Neural progenitor cell (in vitro differentiated cells): Measurements from ENCODE around the gene REG3G. TPM values are rescaled to one million over a fixed set of nuclear protein-coding genes. Genes with fewer than 3 reads are reported as not detected.

ENCODE experiments used
- DNase-seq: peaks from one replicate; pipeline ENCODE4 v3.0.0-alpha.2; 2016; ENCODE audit warnings: low spot score
- H2AFZ ChIP-seq: fragments of 200-600 bp; sonication (generic); replicated peaks from 2 replicates; pipeline ENCODE4 v1.6.1; 2016; ENCODE audit warnings: antibody characterized with exemption
- H3F3A ChIP-seq: fragments of 200-600 bp; sonication (generic); 2 replicates; pipeline ENCODE4 v1.6.1; 2016; ENCODE audit warnings: antibody characterized with exemption, low read depth
- H3K27ac ChIP-seq: fragments of 200-600 bp; sonication (generic); 2 replicates; pipeline ENCODE4 v1.5.1; 2016; ENCODE audit warnings: mild to moderate bottlenecking
- H3K27me3 ChIP-seq: fragments of 200-600 bp; sonication (generic); 2 replicates; pipeline ENCODE4 v1.6.1; 2016; ENCODE audit warnings: mild to moderate bottlenecking, moderate library complexity
- H3K36me3 ChIP-seq: fragments of 200-600 bp; sonication (generic); 2 replicates; pipeline ENCODE4 v1.5.1; 2016
- H3K4me1 ChIP-seq: fragments of 200-600 bp; sonication (generic); 2 replicates; pipeline ENCODE4 v1.6.1; 2016; ENCODE audit warnings: mixed run types
- H3K4me2 ChIP-seq: fragments of 200-600 bp; sonication (generic); 2 replicates; pipeline ENCODE4 v1.6.1; 2016
- H3K4me3 ChIP-seq: fragments of 200-600 bp; sonication (generic); 2 replicates; pipeline ENCODE4 v1.5.1; 2016
- H3K79me2 ChIP-seq: fragments of 200-600 bp; sonication (generic); 2 replicates; pipeline ENCODE4 v1.6.1; 2016; ENCODE audit warnings: low read depth
- H3K9ac ChIP-seq: fragments of 200-600 bp; sonication (generic); 2 replicates; pipeline ENCODE4 v1.6.1; 2016
- H3K9me3 ChIP-seq: fragments of 200-600 bp; sonication (generic); 2 replicates; pipeline ENCODE4 v1.5.1; 2016; ENCODE audit warnings: low read depth
- H4K20me1 ChIP-seq: fragments of 200-600 bp; sonication (generic); 2 replicates; pipeline ENCODE4 v1.6.1; 2016; ENCODE audit warnings: low read depth
- H3K27ac Mint-ChIP-seq: 3 replicates; pipeline ENCODE4 v1.8.0; 2021; ENCODE audit warnings: mixed read lengths
- H3K27me3 Mint-ChIP-seq: 2 replicates; pipeline ENCODE4 v1.8.0; 2022; ENCODE audit warnings: low read depth, mild to moderate bottlenecking, inconsistent platforms, moderate library complexity, mixed read lengths; ENCODE audit not compliant: insufficient read depth
- H3K36me3 Mint-ChIP-seq: 3 replicates; pipeline ENCODE4 v1.8.0; 2021; ENCODE audit warnings: mixed read lengths
- H3K4me1 Mint-ChIP-seq: 3 replicates; pipeline ENCODE4 v1.8.0; 2021; ENCODE audit warnings: mixed read lengths
- H3K4me3 Mint-ChIP-seq: 3 replicates; pipeline ENCODE4 v1.8.0; 2021; ENCODE audit warnings: mild to moderate bottlenecking, moderate library complexity, mixed read lengths
- H3K9me3 Mint-ChIP-seq: 3 replicates; pipeline ENCODE4 v1.8.0; 2020; ENCODE audit warnings: mixed read lengths
- CTCF ChIP-seq: fragments of 200-600 bp; sonication (generic); IDR thresholded peaks from 2 replicates; pipeline ENCODE4 v1.5.1; 2017; ENCODE audit warnings: antibody characterized with exemption, mild to moderate bottlenecking
- EZH2 ChIP-seq: fragments of 200-600 bp; sonication (generic); IDR thresholded peaks from 2 replicates; pipeline ENCODE4 v1.6.1; 2017; ENCODE audit warnings: antibody characterized with exemption, mild to moderate bottlenecking, moderate library complexity
- EZH2phosphoT487 ChIP-seq: fragments of 200-600 bp; sonication (generic); IDR thresholded peaks from 2 replicates; pipeline ENCODE4 v1.6.1; 2017; ENCODE audit warnings: antibody characterized with exemption
- total RNA-seq: library from RNA; depleted of rRNA; stranded (reverse); fragments of >200 nt; gene quantifications from 2 replicates; pipeline ENCODE4 v1.2.3, GENCODE V29; 2015; ENCODE audit warnings: low replicate concordance

The REG3G gene
- total RNA-seq, 1 donor from 2014 or later: not detected

GRCh38 chr2:79000008-79000576 is 25.4 kb upstream of the REG3G start:
- TF ChIP-seq CTCF (no peak), EZH2 (no peak), EZH2phosphoT487 (no peak)
- H3K27ac ChIP-seq: no peak overlapping the region
- H2AFZ ChIP-seq: no peak overlapping the region
- no peak overlapping the region for H3K27ac Mint-ChIP-seq
- no peaks in the 10 kb centered on the region for H4K20me1 ChIP-seq
- DNase-seq: no peak
- H3K9me3 Mint-ChIP-seq: no peaks in the 10 kb centered on the region
- no peak overlapping the region for H3K9ac ChIP-seq
- no peaks in the 10 kb centered on the region for H3K36me3 Mint-ChIP-seq
- peaks cover 4% of the 10 kb centered on the region for H3K27me3 Mint-ChIP-seq
- no peaks in the 10 kb centered on the region for H3K9me3 ChIP-seq
- H3K27me3 ChIP-seq: peaks cover 19% of the 10 kb centered on the region
- H3K36me3 ChIP-seq: no peaks in the 10 kb centered on the region
- H3K4me3 ChIP-seq: no peak overlapping the region
- H3K4me1 ChIP-seq: no peaks in the 10 kb centered on the region
- H3K4me2 ChIP-seq: no peak overlapping the region
- no peaks in the 10 kb centered on the region for H3K79me2 ChIP-seq
- H3K4me1 Mint-ChIP-seq: no peaks in the 10 kb centered on the region
- no peak overlapping the region for H3K4me3 Mint-ChIP-seq
- H3F3A ChIP-seq: no peaks in the 10 kb centered on the region

GRCh38 chr2:79001285-79001684 is 24.2 kb upstream of the REG3G start:
- DNase-seq: no peak
- Mint-ChIP-seq H3K4me3 (no peak overlapping the region), H3K36me3 (no peaks in the 10 kb centered on the region), H3K27ac (no peak overlapping the region), H3K27me3 (peaks cover 3% of the 10 kb centered on the region), H3K4me1 (no peaks in the 10 kb centered on the region), H3K9me3 (no peaks in the 10 kb centered on the region)
- TF ChIP-seq EZH2 (no peak), CTCF (no peak), EZH2phosphoT487 (no peak)
- no peaks in the 10 kb centered on the region for H3K79me2 ChIP-seq
- H3K4me3 ChIP-seq: no peak overlapping the region
- H3K36me3 ChIP-seq: no peaks in the 10 kb centered on the region
- H3K9me3 ChIP-seq: no peaks in the 10 kb centered on the region
- H3K4me1 ChIP-seq: no peaks in the 10 kb centered on the region
- no peak overlapping the region for H3K4me2 ChIP-seq
- no peak overlapping the region for H3K9ac ChIP-seq
- H4K20me1 ChIP-seq: no peaks in the 10 kb centered on the region
- no peak overlapping the region for H3K27ac ChIP-seq
- no peaks in the 10 kb centered on the region for H3F3A ChIP-seq
- H3K27me3 ChIP-seq: peaks cover 7% of the 10 kb centered on the region
- H2AFZ ChIP-seq: no peak overlapping the region

GRCh38 chr2:79004680-79005079 is 20.8 kb upstream of the REG3G start:
- Mint-ChIP-seq H3K27ac (no peak overlapping the region), H3K36me3 (no peaks in the 10 kb centered on the region), H3K4me3 (no peak overlapping the region), H3K4me1 (no peaks in the 10 kb centered on the region), H3K27me3 (no peaks in the 10 kb centered on the region), H3K9me3 (no peaks in the 10 kb centered on the region)
- Histone ChIP-seq H3K27me3 (no peaks in the 10 kb centered on the region), H3K27ac (no peak overlapping the region), H4K20me1 (no peaks in the 10 kb centered on the region), H3K4me1 (no peaks in the 10 kb centered on the region), H3K79me2 (no peaks in the 10 kb centered on the region), H3K9ac (no peak overlapping the region), H3K4me2 (no peak overlapping the region), H2AFZ (no peak overlapping the region), H3F3A (no peaks in the 10 kb centered on the region), H3K36me3 (no peaks in the 10 kb centered on the region), H3K4me3 (no peak overlapping the region), H3K9me3 (no peaks in the 10 kb centered on the region)
- TF ChIP-seq CTCF (no peak), EZH2phosphoT487 (no peak), EZH2 (no peak)
- DNase-seq: no peak
